Activated T-cell treated with anti-CD3 and anti-CD28 coated beads, Interleukin-2, amount 50 U/mL, for 24 hours (primary cell): ENCODE results near the gene OLFML3.
"Not testable (repeated sequence)": the region's sequence is repeated elsewhere in the genome, so short reads cannot be mapped to it uniquely, and the experiment has no call there.

Experiments
- DNase-seq: peaks from one replicate; pipeline ENCODE4 v3.0.0-alpha.2; 2020
- H3K27ac Mint-ChIP-seq: 2 replicates; pipeline ENCODE4 v1.8.0; 2020; ENCODE audit warnings: mild to moderate bottlenecking, mixed read lengths
- H3K27me3 Mint-ChIP-seq: 2 replicates; pipeline ENCODE4 v1.8.0; 2020; ENCODE audit warnings: mixed read lengths
- H3K36me3 Mint-ChIP-seq: 2 replicates; pipeline ENCODE4 v1.8.0; 2020; ENCODE audit warnings: low read depth, mixed read lengths
- H3K4me1 Mint-ChIP-seq: 2 replicates; pipeline ENCODE4 v1.8.0; 2020; ENCODE audit warnings: low read depth, mixed read lengths
- H3K4me3 Mint-ChIP-seq: 2 replicates; pipeline ENCODE4 v1.8.0; 2020; ENCODE audit warnings: mild to moderate bottlenecking, moderate library complexity, mixed read lengths
- H3K9me3 Mint-ChIP-seq: 2 replicates; pipeline ENCODE4 v1.8.0; 2020; ENCODE audit warnings: mixed read lengths

The OLFML3 gene

GRCh38 chr1:114015075-114015474 lies 35.8 kb downstream of the OLFML3 start:
- Mint-ChIP-seq H3K36me3 (no peaks in the 10 kb centered on the region), H3K9me3 (no peaks in the 10 kb centered on the region), H3K27me3 (peaks cover 12% of the 10 kb centered on the region), H3K27ac (no peak overlapping the region), H3K4me1 (peaks cover 2% of the 10 kb centered on the region), H3K4me3 (no peak overlapping the region)
- DNase-seq: no peak

- not testable (repeated sequence) for H3K27ac Mint-ChIP-seq, H3K36me3 Mint-ChIP-seq, H3K4me1 Mint-ChIP-seq, DNase-seq, H3K4me3 Mint-ChIP-seq, H3K9me3 Mint-ChIP-seq
- H3K27me3 Mint-ChIP-seq: peaks cover 12% of the 10 kb centered on the region
Measured at GRCh38 chr1:114019724-114020123, 40.5 kb downstream of the OLFML3 start.

- DNase-seq: no peak
- Mint-ChIP-seq H3K4me3 (no peak overlapping the region), H3K36me3 (no peaks in the 10 kb centered on the region), H3K9me3 (no peaks in the 10 kb centered on the region), H3K27me3 (peaks cover 6% of the 10 kb centered on the region), H3K27ac (no peak overlapping the region), H3K4me1 (no peaks in the 10 kb centered on the region)
Measured at GRCh38 chr1:114021665-114022099, 42.4 kb downstream of the OLFML3 start.

- no peak for DNase-seq
- Mint-ChIP-seq H3K36me3 (no peaks in the 10 kb centered on the region), H3K27ac (no peak overlapping the region), H3K27me3 (peaks cover 6% of the 10 kb centered on the region), H3K4me3 (no peak overlapping the region), H3K4me1 (no peaks in the 10 kb centered on the region), H3K9me3 (no peaks in the 10 kb centered on the region)
Measured at GRCh38 chr1:114022877-114023276, 43.6 kb downstream of the OLFML3 start.

GRCh38 chr1:114023377-114023776 lies 44.1 kb downstream of the OLFML3 start:
- no peak overlapping the region for H3K4me3 Mint-ChIP-seq
- no peaks in the 10 kb centered on the region for H3K9me3 Mint-ChIP-seq

GRCh38 chr1:114024049-114024448 lies 44.8 kb downstream of the OLFML3 start:
- H3K27ac Mint-ChIP-seq: no peak overlapping the region
- no peak for DNase-seq
- no peaks in the 10 kb centered on the region for H3K9me3 Mint-ChIP-seq
- H3K27me3 Mint-ChIP-seq: peaks cover 6% of the 10 kb centered on the region
- no peaks in the 10 kb centered on the region for H3K4me1 Mint-ChIP-seq
- H3K4me3 Mint-ChIP-seq: no peak overlapping the region
- H3K36me3 Mint-ChIP-seq: no peaks in the 10 kb centered on the region

More at GRCh38 chr1:114023377-114023776, 44.1 kb downstream of the OLFML3 start:
- Mint-ChIP-seq H3K27ac (no peak overlapping the region), H3K36me3 (no peaks in the 10 kb centered on the region), H3K4me1 (no peaks in the 10 kb centered on the region), H3K27me3 (peaks cover 6% of the 10 kb centered on the region)
- DNase-seq: no peak

GRCh38 chr1:114025609-114026401 lies 46.5 kb downstream of the OLFML3 start:
- H3K4me1 Mint-ChIP-seq: no peaks in the 10 kb centered on the region
- H3K27ac Mint-ChIP-seq: no peak overlapping the region
- no peaks in the 10 kb centered on the region for H3K36me3 Mint-ChIP-seq
- H3K9me3 Mint-ChIP-seq: no peaks in the 10 kb centered on the region
- no peaks in the 10 kb centered on the region for H3K27me3 Mint-ChIP-seq
- H3K4me3 Mint-ChIP-seq: no peak overlapping the region
- no peak for DNase-seq

GRCh38 chr1:114026797-114027196 lies 47.5 kb downstream of the OLFML3 start:
- DNase-seq: no peak
- no peak overlapping the region for H3K27ac Mint-ChIP-seq

More at GRCh38 chr1:114026797-114027196, 47.5 kb downstream of the OLFML3 start:
- Mint-ChIP-seq H3K27me3 (no peaks in the 10 kb centered on the region), H3K36me3 (no peaks in the 10 kb centered on the region), H3K4me1 (no peaks in the 10 kb centered on the region), H3K4me3 (no peak overlapping the region), H3K9me3 (no peaks in the 10 kb centered on the region)
